Thyroid gland (tissue), 4 donors: Measurements from ENCODE around the gene HEPACAM.

Experiments used
- CTCF ChIP-seq, 6 experiments: fragments of 200-600 bp in 3 of 6; fragments of 450-650 bp in 3 of 6; sonication (generic) in 3 of 6; IDR thresholded peaks; one replicate each; pipeline ENCODE4 v1.5.1; 2016 to 2019; ENCODE audit warnings: antibody characterized with exemption in 6 of 6, mild to moderate bottlenecking in 2 of 6, inconsistent platforms in 1 of 6, moderate library complexity in 1 of 6
- POLR2A ChIP-seq, 2 donors: fragments of 450-650 bp; IDR thresholded peaks; one replicate each; pipeline ENCODE4 v1.6.1; 2017; ENCODE audit warnings: antibody characterized with exemption in 2 of 2, mild to moderate bottlenecking in 2 of 2, moderate library complexity in 1 of 2

- TF ChIP-seq CTCF (IDR thresholded peaks at IDR 0.05) = no peak
- TF ChIP-seq POLR2A (IDR thresholded peaks at IDR 0.05) = no peak
Observed at GRCh38 chr11:124942466-124943253, 6.8 kb upstream of the HEPACAM start.
